T-helper 2 cell treated with Interferon-gamma antibody and Interleukin-4, amounts not matched to agents 100 ng/mL and 5 ng/mL, for 36 hours (primary cell): ENCODE data around the gene NEDD8. TPM values are rescaled to one million over a fixed set of nuclear protein-coding genes. Genes with fewer than 3 reads are reported as not detected.

Experiments used
- intact Hi-C: fragments of 100-400 bp; cut with micrococcal nuclease; formaldehyde crosslinking; loops from one replicate; pipeline ENCODE4 v1.15.1; 2023
- total RNA-seq: library from RNA; stranded (reverse); gene quantifications from 2 replicates; pipeline ENCODE4 v1.2.3, GENCODE V29; 2022

NEDD8 gene
- total RNA-seq, 1 donor from 2014 or later: 199 TPM

GRCh38 chr14:24198814-24199524 lies 33.2 kb downstream of the NEDD8 start:
- intact Hi-C loops: loop anchor here (5.0 kb wide), 1 partner anchor 243 kb away; the partner anchor contains the start of gene SDR39U1

- intact Hi-C loops: loop anchor here (5.0 kb wide), 1 partner anchor 245 kb away; the partner anchor contains the start of gene SDR39U1
These were observed 35.1 kb downstream of the NEDD8 start for GRCh38 chr14:24197056-24197450.

GRCh38 chr14:24196071-24197055 lies 35.8 kb downstream of the NEDD8 start:
- intact Hi-C loops: loop anchor here (5.0 kb wide), 1 partner anchor 246 kb away; the partner anchor contains the start of gene SDR39U1

DNA sequence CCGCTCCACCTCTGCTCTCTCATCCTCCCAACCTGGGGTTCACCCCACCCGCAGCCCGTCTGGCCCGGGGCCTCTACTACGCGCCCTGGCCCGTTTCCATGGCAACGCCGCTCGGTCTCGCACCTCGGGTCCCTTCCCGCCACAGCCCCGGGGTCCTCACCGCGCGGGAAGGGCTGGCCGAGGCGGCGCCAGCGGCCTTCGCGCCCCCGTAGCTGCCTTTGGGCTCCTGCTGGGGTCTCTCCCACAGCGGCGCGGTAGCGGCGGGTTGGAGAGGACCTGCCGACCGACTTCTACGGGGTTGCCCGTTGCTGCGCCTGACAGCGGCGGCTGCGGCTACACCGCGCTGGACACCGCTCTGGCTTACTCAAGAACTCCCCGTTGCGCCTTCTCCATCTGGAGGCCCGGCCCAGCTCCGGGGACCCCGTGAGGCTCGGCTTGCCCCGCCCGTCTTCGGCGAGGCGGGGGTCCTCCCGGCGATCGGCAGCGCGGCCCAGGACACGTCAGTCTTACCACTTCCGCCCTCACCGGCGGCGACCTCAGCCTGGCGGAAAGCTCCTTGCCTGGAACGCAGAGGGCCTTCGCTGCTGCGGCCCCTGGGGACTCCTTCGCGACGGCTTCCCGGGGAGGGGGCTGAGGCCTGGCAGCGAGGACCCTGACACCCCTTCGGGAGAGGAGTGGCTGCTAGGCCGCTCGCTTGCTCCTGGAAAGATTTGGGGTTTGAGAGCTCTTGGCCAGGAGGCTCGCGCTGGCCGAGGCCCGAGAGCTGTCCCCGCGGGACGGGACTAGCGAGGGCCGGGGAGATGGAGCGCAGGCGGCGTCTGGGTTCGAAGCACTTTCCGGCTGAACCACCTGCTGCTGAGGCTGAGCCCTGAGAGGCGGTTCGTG lies 36.7 kb downstream of the NEDD8 start, which contains the start of gene TM9SF1:
Gene TM9SF1 (minus strand): TSS at position 256 of the 885 bp plus-strand sequence. CDS start 422 bp downstream, outside the sequence.
- intact Hi-C loops: loop anchor here (1.0 to 5.0 kb wide), 3 partner anchors 18 to 247 kb away; partner anchors contain the start of genes CHMP4A, RABGGTA and SDR39U1

DNA sequence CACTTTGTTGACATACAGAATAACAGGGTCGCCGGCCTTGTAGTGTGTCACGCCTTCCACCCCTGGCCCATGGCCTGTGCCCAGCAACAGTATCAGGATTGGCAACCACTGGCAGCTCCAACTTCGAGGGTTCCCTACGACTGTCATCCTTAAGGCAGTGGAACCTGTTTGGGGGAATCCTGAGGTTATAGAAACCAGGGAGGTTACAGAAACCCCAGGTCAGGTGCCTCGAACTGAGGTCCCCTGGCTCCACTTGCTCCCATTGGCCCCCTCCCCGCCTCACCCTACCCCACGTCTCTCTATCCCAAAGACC lies 37.3 kb downstream of the NEDD8 start:
- intact Hi-C loops: loop anchor here (1.0 to 5.0 kb wide), 3 partner anchors 18 to 247 kb away; partner anchors contain the start of genes CHMP4A, RABGGTA and SDR39U1

DNA sequence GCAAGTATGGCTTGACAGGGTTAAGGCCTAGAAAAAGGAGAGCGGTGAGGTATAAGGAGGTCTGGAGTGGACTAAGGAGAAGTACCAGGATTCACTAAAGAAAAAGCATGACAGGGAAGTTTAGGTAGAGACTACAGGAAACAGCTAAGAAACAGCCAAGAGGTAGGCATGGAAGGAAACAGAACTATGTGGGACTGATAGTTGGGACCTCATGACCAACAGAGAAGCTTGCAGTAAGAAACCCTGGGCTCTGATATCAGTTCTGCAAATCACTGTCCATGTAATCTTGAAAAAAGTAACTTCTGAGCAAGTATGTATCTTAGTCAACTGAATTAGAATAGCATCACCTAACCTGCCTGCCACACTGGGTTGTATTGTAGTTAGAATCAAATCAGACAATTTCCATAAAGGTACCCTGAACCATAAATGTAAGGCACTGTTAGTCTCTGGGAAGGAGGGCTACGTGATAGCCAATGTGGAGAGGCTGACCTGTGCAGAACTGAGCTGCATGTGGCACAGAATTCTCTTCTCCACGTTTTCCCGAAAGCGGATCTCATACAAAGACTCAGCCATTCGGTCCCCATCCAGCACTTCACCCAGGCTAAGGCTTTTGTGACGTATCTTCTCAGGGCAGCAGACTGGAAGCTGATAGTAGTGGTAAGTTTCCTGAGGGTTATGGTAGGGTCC lies 37.8 kb downstream of the NEDD8 start:
- intact Hi-C loops: no loop called here

- intact Hi-C loops: no loop called here
These were observed 39.2 kb downstream of the NEDD8 start for GRCh38 chr14:24192933-24193332.

GRCh38 chr14:24190416-24190815 lies 41.8 kb downstream of the NEDD8 start:
- intact Hi-C loops: no loop called here

GRCh38 chr14:24189460-24189859 lies 42.7 kb downstream of the NEDD8 start:
- intact Hi-C loops: loop anchor here (2.0 kb wide), 2 partner anchors 43 to 75 kb away; partner anchors contain the start of genes DCAF11, GMPR2, NEDD8 and NRL

DNA sequence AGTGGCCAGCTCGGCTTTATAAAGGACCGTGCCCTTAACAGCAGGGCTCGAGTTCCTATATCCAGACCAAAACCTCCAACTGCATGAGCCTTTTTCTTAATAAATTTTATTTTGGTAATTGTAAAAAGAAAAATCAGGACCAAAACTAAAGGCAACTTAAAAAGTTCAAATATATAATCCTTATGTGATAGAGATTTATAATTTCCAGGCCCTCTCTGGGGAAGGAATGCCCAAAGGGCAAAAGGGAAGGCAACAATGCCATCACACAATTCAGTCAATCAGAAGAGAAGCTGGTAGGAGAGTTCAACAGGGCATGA lies 43.1 kb downstream of the NEDD8 start:
- intact Hi-C loops: loop anchor here (2.0 kb wide), 2 partner anchors 44 to 74 kb away; partner anchors contain the start of genes DCAF11, GMPR2, NEDD8 and NRL

DNA sequence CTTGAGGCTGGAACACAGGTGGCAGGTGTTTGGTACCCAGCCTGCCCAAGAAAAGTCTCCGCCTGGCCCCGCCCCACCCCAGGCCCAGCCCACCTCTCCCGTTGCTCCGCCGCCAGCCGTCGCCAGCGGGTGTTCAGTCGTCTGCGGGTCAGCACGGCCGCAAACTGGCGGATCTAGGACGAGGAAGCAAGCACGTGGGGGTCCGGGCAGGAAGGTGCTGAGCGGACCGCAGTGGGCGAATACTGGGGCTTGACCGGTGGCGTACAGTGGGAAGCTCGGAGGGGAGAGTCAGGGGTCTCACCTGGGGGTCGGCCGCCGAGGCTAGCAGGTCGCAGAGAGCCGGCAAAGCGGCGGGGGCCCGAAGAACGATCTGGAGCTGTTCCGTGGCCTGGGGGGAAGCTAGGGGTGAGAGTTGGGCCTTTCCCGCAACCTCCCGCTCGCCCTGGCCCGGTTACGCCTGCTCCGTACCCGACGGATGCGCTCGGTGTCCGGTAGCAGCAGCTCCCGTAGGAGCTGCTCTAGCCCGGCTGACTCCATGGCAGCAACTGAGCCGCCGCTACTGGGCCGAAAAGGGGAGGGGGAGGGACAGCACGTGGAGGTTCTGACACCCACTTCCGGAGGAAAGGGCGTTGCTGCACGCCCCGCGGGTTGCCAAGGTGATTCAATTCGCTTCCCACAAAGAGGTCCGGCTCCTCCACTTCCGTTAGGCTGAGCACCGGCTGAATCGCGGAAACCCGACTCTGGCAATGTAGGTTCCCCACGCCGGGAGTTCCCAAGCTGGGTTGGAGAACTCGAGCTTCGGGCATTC lies 43.7 kb downstream of the NEDD8 start, which contains the start of gene IPO4:
Gene IPO4 (minus strand): TSS at position 566 of the 808 bp plus-strand sequence. CDS start 29 bp downstream, at position 537.
- intact Hi-C loops: loop anchor here (1.0 to 2.0 kb wide), 6 partner anchors 25 to 74 kb away; partner anchors contain the start of genes CHMP4A, DCAF11, GMPR2 and IRF9

DNA sequence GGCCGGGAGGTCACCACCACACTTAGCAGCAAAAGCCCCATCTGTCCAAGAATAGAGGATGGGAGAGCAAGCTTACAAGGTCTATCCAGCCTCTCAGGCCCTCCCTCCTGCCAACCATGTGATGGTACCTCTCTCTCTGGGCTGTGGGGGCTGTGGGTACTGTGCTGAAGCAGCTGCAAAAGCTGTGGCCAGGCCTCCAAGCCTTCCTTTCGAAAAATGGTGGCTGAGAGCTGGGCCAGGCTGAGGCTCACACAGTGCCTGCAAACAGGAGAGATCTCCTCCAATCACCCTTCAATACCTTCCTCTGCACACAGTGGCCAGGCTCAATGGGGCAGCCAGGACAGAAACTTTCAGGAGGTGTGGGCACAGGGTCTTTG lies 44.6 kb downstream of the NEDD8 start:
- intact Hi-C loops: no loop called here

DNA sequence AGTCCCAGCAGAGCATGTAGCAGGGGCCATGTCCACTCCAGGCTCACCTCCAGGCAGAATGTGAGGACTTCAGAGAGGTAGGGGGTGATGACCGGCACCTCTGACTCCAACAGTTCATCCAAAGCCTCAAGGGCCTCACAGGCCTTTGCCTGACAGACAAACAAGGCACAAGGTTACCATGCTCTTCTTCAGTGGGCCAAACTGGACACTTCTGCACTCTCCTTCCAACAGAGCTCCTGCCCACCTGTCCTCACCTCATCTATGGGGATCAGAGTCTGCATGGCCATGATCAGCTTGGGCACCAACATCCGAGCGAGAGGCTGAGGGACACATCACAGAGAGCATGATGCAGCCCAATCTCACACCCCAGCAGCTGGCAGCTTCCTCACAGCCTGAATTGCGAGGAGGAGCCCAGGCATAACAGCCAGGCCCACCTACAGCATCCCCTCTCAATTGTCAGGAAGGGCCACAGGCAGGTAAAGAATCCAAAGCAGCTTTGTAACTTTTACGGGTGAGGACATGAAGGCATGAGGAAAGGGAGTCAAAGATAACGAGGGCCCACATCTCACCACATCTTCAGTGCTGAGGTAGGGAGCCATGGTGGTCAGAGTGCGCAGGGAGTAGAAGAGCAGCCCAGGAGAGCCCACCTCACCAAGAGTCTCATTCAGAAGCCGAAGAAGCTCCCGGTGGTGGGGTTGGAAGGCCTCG lies 45.2 kb downstream of the NEDD8 start:
- intact Hi-C loops: no loop called here

DNA sequence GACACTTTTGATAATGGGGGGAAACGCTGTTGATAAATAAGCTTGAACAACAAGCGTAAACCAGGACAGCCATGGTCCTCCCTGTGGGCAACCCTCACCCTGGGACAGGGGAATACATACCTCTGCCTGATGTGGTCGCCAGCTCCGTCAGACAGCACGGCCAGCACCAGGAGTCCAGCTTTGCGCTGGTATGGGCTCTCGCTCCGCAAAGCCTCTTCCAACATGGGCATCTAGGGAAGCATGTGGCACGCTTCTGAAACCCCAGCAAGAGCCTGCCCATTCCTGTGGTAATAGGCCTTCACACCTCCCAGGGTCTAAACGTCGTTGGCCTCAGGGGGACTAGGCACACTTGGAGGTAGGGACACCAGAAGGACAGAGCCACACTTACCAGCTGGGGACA lies 46.4 kb downstream of the NEDD8 start:
- intact Hi-C loops: no loop called here

GRCh38 chr14:24185026-24185425 lies 47.1 kb downstream of the NEDD8 start:
- intact Hi-C loops: no loop called here

- intact Hi-C loops: no loop called here
These were observed 47.8 kb downstream of the NEDD8 start for GRCh38 chr14:24184104-24184970.

DNA sequence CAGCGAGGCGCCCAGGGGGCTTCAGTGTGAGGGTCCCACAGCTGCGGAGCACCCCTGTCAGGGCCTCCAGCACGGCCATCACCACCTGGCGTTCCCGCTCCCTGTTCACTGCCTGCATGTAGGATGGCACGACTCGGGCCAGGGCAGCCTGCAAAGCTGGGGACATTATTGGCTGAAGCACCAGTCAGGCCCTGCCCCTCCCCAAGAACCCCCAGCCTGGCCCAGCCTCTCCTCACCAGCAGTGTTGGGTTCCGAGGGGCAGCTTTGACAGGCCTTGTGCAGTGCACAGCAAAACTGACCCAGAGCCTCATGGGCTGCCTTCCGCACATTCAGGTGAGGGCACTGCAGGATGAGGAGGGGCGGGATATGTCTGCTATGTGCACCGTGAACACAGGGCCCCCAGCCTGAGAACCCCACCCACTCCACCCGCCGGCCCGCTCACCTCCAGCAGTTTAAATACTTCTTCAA lies 49.1 kb downstream of the NEDD8 start:
- intact Hi-C loops: no loop called here
